GM21447 (cell line): ENCODE measurements around the gene ALDOC.

Experiments used
- ATAC-seq: cut with Tn5 transposase; IDR thresholded peaks from one replicate; pipeline ENCODE4 v1.9.1; 2021; ENCODE audit not compliant: unreplicated experiment

The ALDOC gene

GRCh38 chr17:28533091-28533807 is 43.4 kb downstream of the ALDOC start:
- no peak for ATAC-seq

DNA sequence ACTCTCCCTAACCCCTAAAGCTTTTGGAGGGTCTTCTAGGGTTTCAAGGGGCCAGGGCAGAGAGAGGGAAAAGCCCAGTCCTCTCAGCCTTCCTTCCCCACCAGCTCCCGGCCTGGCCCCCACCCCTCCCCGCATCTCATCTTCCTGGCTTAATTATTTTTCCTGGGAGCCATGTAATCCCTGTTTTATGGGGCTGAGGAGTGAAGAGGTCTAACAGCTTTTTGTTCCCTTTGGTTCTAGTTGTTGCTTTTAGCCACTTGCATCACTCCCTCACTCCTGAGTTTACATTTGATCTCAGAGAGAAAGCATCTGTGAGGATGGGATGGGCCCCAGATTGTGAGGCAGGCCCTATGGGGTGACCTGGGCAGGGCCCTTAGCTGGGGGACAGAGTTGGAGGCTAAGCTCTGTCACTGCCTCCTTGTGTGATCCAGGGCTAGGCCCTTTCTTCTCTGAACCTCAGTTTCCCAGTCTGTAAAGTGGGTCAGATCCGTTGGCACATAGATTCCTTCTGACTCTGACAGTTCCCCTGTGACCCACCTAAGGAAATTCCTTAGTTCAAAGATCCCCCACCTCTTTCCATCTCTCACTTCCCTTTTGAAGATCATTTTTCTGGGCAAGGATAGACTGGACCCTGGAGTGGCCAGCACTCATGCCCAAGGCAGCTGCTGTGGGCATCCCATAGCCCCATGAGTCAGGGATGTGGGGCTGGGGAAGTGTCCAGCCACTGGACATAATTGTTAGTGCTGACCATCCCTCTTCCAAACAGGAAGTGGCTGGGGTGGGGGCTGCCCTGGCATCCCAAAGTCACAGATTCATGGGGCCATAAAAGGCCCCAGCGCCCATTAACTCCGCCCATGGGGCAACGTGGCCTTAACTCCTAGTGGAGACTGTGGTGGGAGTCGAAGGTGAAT is 44.4 kb downstream of the ALDOC start:
- ATAC-seq, result no peak

- no peak for ATAC-seq
Observed at GRCh38 chr17:28530926-28531325, 45.8 kb downstream of the ALDOC start.

- ATAC-seq, result no peak
Observed at GRCh38 chr17:28530250-28530649, 46.4 kb downstream of the ALDOC start.

- ATAC-seq, result no peak
Observed at GRCh38 chr17:28529013-28529400, 47.7 kb downstream of the ALDOC start.

DNA sequence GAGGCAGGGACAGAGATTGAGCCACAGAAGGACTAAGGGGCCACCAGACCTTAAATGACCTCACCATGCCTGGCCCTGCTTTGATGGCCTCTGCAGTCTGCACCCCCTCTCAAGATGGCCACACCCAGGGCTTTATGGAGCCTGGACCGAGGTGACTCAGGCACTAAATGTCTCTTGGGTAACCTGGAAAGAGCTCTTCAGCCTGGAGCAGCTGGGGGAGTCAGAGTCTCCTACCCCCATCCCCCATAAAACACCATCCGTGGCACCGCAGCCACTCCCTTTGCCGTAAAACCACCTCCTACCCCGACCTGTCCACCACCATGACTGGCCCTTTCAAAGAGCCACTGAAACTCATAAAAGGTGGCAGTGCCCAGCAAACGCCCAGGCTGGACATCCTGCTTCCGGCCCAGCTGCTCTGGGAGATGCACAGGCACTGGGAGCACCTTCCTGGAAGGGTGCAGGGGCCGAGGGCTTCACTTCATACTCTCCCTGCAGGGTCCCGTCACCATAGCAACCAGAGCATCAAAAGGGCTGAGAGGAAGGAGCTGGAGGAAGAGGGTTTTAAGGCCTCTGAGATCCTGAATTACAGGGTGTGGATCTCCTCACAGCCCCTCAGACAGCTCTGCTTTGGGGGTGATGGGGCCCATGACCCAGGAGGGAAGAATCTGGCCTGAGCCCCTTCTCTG is 48.2 kb downstream of the ALDOC start:
- no peak for ATAC-seq

GRCh38 chr17:28527859-28528258 is 48.8 kb downstream of the ALDOC start:
- no peak for ATAC-seq

GRCh38 chr17:28527181-28527681 is 49.5 kb downstream of the ALDOC start:
- no peak for ATAC-seq

- ATAC-seq, result no peak
Observed at GRCh38 chr17:28526381-28526780, 50.3 kb downstream of the ALDOC start.

DNA sequence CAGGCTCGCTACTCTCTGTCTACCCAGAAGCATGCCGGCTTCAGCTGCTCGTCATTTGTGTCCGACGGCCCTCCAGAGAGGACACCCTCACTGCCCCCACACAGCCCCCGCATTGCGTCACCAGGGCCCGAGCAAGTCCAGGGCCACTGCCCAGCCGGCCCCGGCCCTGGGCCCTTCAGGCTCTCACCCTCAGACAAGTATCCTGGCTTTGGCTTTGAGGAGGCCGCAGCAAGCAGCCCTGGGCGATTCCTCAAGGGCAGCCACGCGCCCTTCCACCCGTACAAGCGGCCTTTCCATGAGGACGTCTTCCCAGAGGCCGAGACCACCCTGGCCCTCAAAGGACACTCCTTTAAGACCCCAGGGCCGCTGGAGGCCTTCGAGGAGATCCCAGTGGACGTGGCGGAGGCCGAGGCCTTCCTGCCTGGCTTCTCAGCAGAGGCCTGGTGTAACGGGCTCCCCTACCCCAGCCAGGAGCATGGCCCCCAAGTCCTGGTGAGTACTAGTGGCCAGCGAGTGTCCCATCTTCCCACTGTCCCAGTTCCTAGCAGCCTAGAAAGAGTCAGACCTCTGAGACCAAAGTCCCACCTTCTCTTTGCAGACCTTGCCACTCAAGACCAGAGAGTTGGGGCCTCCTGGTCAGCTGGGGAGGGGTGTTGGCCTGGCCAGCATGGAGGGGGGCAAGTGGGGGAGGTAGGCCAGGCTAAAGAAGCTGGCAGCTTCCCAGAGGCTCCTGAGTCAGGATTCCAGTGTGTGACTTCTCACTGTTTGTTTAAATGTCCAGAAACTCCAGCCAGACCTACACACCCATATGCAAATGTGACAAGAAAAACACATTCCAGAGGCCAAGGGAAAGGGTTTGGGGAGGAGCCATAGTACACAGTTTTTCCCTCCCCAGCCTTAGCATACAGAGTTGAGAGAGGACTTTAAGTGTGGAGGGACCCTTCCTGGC is 51.9 kb downstream of the ALDOC start:
- ATAC-seq, result no peak

DNA sequence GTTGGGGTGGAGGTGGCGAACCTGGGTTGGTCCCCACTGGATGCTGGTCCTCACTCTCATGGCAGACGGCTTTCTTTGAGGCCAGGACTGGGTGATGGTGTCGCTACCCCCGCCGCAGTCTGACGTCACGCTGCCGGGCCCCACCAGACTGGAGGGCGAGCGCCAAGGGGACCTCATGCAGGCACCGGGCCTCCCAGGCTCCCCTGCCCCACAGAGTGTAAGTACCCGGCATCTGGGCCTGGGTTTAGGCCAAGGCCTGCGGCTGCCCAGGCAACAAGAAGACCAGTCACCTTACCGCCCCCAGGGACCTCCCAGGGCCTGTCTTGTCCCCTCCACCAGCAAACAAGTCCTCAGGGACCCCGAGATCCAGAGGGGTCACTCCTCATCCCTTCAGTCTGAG is 52.8 kb downstream of the ALDOC start:
- ATAC-seq, result no peak

GRCh38 chr17:28523186-28523585 is 53.5 kb downstream of the ALDOC start:
- ATAC-seq, result no peak
